Endothelial cell of umbilical vein (primary cell): ENCODE measurements around the gene SLC35G6. TPM values are rescaled to one million over a fixed set of nuclear protein-coding genes. Genes with fewer than 3 reads are reported as not detected.

Experiments
- BruUV-seq: library from RNA; stranded (reverse); fragments of 400-500 nt; replicated peaks from 2 replicates; lab custom pipeline; 2021; lab: Mats Ljungman, UMichigan
- CTCF ChIA-PET: fragments of 300-600, 350-600 bp; sonication (Branson Sonifier 250); formaldehyde crosslinking; loops from one replicate; lab custom pipeline; 2021; ENCODE audit warnings: antibody characterized with exemption, inconsistent platforms; lab: Charles Lee
- POLR2A ChIA-PET: fragments of 300-600, 350-600 bp; sonication (Branson Sonifier 250); formaldehyde crosslinking; loops from one replicate; lab custom pipeline; 2021; ENCODE audit warnings: antibody characterized with exemption, inconsistent platforms; lab: Charles Lee
- DNase-seq: peaks from one replicate; pipeline ENCODE4 v3.0.0-alpha.2; 2011; ENCODE audit warnings: low read depth, low spot score
- FAIRE-seq: peaks from 2 replicates; lab custom pipeline; 2011; peaks lifted over from hg19 to GRCh38; lab: Jason Lieb, UNC
- H2AFZ ChIP-seq: 2 replicates; pipeline ENCODE4 v1.6.0; 2012; ENCODE audit warnings: low read depth, low read length, control low read depth, inconsistent platforms
- H3K27ac ChIP-seq: 2 replicates; pipeline ENCODE4 v1.5.1; 2011; ENCODE audit warnings: low read depth, mild to moderate bottlenecking, control low read depth, low read length, moderate library complexity; ENCODE audit not compliant: insufficient read depth
- H3K27me3 ChIP-seq, 2 experiments: 2 replicates each; pipeline versions ENCODE4 v1.6.0 to v1.6.1; 2011; ENCODE audit warnings: low read length in 2 of 2, mixed read lengths in 1 of 2; ENCODE audit not compliant: control insufficient read depth in 2 of 2, insufficient read depth in 2 of 2
- H3K36me3 ChIP-seq, 2 experiments: 2 replicates in 1 of 2; 3 replicates in 1 of 2; pipeline ENCODE4 v1.5.1; 2011; ENCODE audit warnings: low read length in 2 of 2, mild to moderate bottlenecking in 1 of 2, moderate library complexity in 1 of 2; ENCODE audit not compliant: control insufficient read depth in 2 of 2, insufficient read depth in 2 of 2; ENCODE audit errors: extremely low read depth in 1 of 2
- H3K4me1 ChIP-seq: 3 replicates; pipeline ENCODE4 v1.5.1; 2011; ENCODE audit warnings: mild to moderate bottlenecking, low read length; ENCODE audit not compliant: control insufficient read depth, insufficient read depth; ENCODE audit errors: extremely low read depth
- H3K4me2 ChIP-seq: 2 replicates; pipeline ENCODE4 v1.6.1; 2011; ENCODE audit warnings: low read length, control low read depth, mixed read lengths; ENCODE audit not compliant: insufficient read depth
- H3K4me3 ChIP-seq, 3 experiments: fragments of 200-600 bp in 1 of 3; sonication (generic), shearing (Covaris generic) in 1 of 3; replicated peaks in 1 of 3; 2 replicates each; pipeline ENCODE4 v1.5.1; 2011 to 2016; ENCODE audit warnings: control low read depth in 3 of 3, low read length in 3 of 3, mild to moderate bottlenecking in 2 of 3, inconsistent platforms in 1 of 3, low read depth in 1 of 3, moderate library complexity in 1 of 3; ENCODE audit not compliant: insufficient read depth in 1 of 3
- H3K79me2 ChIP-seq: 2 replicates; pipeline ENCODE4 v1.6.0; 2012; ENCODE audit warnings: low read length, inconsistent platforms; ENCODE audit not compliant: control insufficient read depth, insufficient read depth
- H3K9ac ChIP-seq: replicated peaks from 2 replicates; pipeline ENCODE3; 2011; ENCODE audit warnings: low read length, control low read depth; ENCODE audit not compliant: insufficient read depth; ENCODE audit errors: extremely low read depth
- H3K9me1 ChIP-seq: replicated peaks from 3 replicates; pipeline ENCODE4 v1.6.0; 2011; ENCODE audit warnings: mild to moderate bottlenecking, low read length; ENCODE audit not compliant: control insufficient read depth, insufficient read depth; ENCODE audit errors: extremely low read depth
- H3K9me3 ChIP-seq: replicated peaks from 2 replicates; pipeline ENCODE4 v1.5.1; 2012; ENCODE audit warnings: low read length, inconsistent platforms; ENCODE audit not compliant: control insufficient read depth, insufficient read depth
- H4K20me1 ChIP-seq: replicated peaks from 2 replicates; pipeline ENCODE3; 2011; ENCODE audit warnings: mild to moderate bottlenecking, low read length; ENCODE audit not compliant: control insufficient read depth, insufficient read depth; ENCODE audit errors: extremely low read depth
- CTCF ChIP-seq, 2 donors: IDR thresholded peaks; 1 replicate in 1 of 2; 2 replicates in 1 of 2; pipeline ENCODE4 v1.5.1; 2011; ENCODE audit warnings: low read length in 2 of 2, mild to moderate bottlenecking in 2 of 2, moderate library complexity in 2 of 2, control low read depth in 1 of 2, inconsistent platforms in 1 of 2, low read depth in 1 of 2; ENCODE audit not compliant: insufficient read depth in 1 of 2; ENCODE audit errors: extremely low read depth in 1 of 2
- EZH2 ChIP-seq: IDR thresholded peaks from 2 replicates; pipeline ENCODE4 v1.6.1; 2012; ENCODE audit warnings: borderline replicate concordance, low read depth, mild to moderate bottlenecking, moderate library complexity, low read length, inconsistent platforms; ENCODE audit not compliant: severe bottlenecking
- FOS ChIP-seq: IDR thresholded peaks from 2 replicates; pipeline ENCODE4 v1.6.1; 2011; ENCODE audit warnings: mild to moderate bottlenecking, low read length, moderate library complexity, borderline replicate concordance; ENCODE audit not compliant: insufficient read depth
- GATA2 ChIP-seq: IDR thresholded peaks from 2 replicates; pipeline ENCODE4 v1.7.0; 2011; ENCODE audit warnings: low read depth, mild to moderate bottlenecking, moderate library complexity, mixed read lengths, low read length; ENCODE audit not compliant: insufficient read length, insufficient read depth
- JUN ChIP-seq: IDR thresholded peaks from 2 replicates; pipeline ENCODE4 v1.6.1; 2011; ENCODE audit warnings: borderline replicate concordance, low read depth; ENCODE audit not compliant: insufficient read length, insufficient read depth
- MAX ChIP-seq: IDR thresholded peaks from 2 replicates; pipeline ENCODE4 v1.6.1; 2011; ENCODE audit not compliant: insufficient read depth, insufficient read length
- MYC ChIP-seq: IDR thresholded peaks from one replicate; pipeline ENCODE4 v1.6.1; 2011; ENCODE audit warnings: mild to moderate bottlenecking, low read depth, low read length
- POLR2A ChIP-seq: IDR thresholded peaks from 2 replicates; pipeline ENCODE4 v1.6.1; 2012; ENCODE audit warnings: low read depth, mild to moderate bottlenecking, control low read depth, low read length
- POLR2AphosphoS5 ChIP-seq: IDR thresholded peaks from 2 replicates; pipeline ENCODE4 v1.6.1; 2012; ENCODE audit warnings: low read depth, mild to moderate bottlenecking, control low read depth, low read length, moderate library complexity; ENCODE audit not compliant: insufficient read depth
- dilution Hi-C: fragments of 300-500 bp; cut with MboI; formaldehyde crosslinking; loops from one replicate; pipeline ENCODE4 v1.15.0; 2019; ENCODE audit warnings: low sequenced_read_pairs; ENCODE audit not compliant: extremely low pct_ligation_motif_present
- intact Hi-C: fragments of 100-400 bp; cut with micrococcal nuclease; formaldehyde crosslinking; loops from one replicate; pipeline ENCODE4 v1.10.0; 2022
- polyA plus RNA-seq, 4 experiments: library from polyadenylated mRNA; depleted of rRNA in 3 of 4; stranded (reverse) in 3 of 4; unstranded in 1 of 4; fragments of >200 nt; gene quantifications; 2 replicates each; pipeline versions ENCODE4 v1.2.1 to v1.2.3, GENCODE V29; 2011 to 2012; ENCODE audit warnings: missing spikeins in 1 of 4
- total RNA-seq: library from RNA; stranded (reverse); gene quantifications from 2 replicates; pipeline ENCODE4 v1.2.3, GENCODE V29; 2021

Gene SLC35G6
- total and polyA plus RNA-seq, 2 donors (not counting 3 experiments of a cell fraction or from before 2014, with no cell fraction given): not detected

GRCh38 chr17:7508846-7509245, 27.6 kb downstream of the SLC35G6 start:
- no TSS peak for BruUV-seq
- intact Hi-C loops (no loop called here), dilution Hi-C loops (no loop called here)
- FAIRE-seq: no peak
- Histone ChIP-seq H3K4me3 (no peak overlapping the region), H3K36me3 (peaks cover 22 to 60% of the 10 kb centered on the region in 2 experiments), H3K9me1 (no peaks in the 10 kb centered on the region), H2AFZ (no peak overlapping the region), H3K27me3 (no peaks in the 10 kb centered on the region), H3K9me3 (no peaks in the 10 kb centered on the region), H3K27ac (no peak overlapping the region), H3K4me2 (no peak overlapping the region), H3K4me1 (no peaks in the 10 kb centered on the region), H3K9ac (no peak overlapping the region), H4K20me1 (no peaks in the 10 kb centered on the region), H3K79me2 (no peaks in the 10 kb centered on the region)
- TF ChIP-seq FOS (no peak), POLR2A (no peak), CTCF (IDR thresholded peaks at IDR 0.05; ENCODE audit: extremely low read depth in 1 of 2, insufficient read depth in 1 of 2, low read depth in 1 of 2, low read length in 2 of 2) (no peak), POLR2AphosphoS5 (no peak), EZH2 (no peak), MYC (no peak), GATA2 (no peak), JUN (no peak), MAX (no peak)
- DNase-seq: no peak
- ChIA-PET CTCF (interaction anchor here (0.9 to 3.5 kb wide), 4 partner anchors 50 to 80 kb away, joined by 3 to 29 read pairs (median 7); partner anchors contain the start of genes SENP3 and TNFSF13), POLR2A (no interaction called here)
